HEK293 (cell line): ENCODE measurements around the gene CAPN8.
A peak's percentile ranks its signal among the peaks of the same experiment; 100 is the strongest.

Experiments used
- CTCF ChIA-PET: fragments of 350-600 bp; formaldehyde crosslinking; extraction: SDS; loops from one replicate; lab custom pipeline; 2021; ENCODE audit warnings: antibody characterized with exemption; lab: Yijun Ruan, JAX
- POLR2A ChIA-PET: fragments of 300-600 bp; formaldehyde crosslinking; extraction: SDS; loops from one replicate; lab custom pipeline; 2020; ENCODE audit warnings: antibody characterized with exemption, inconsistent platforms; lab: Yijun Ruan, JAX
- H3K27ac ChIP-seq: fragments of 200-500 bp; sonication (Bioruptor generic); 2 replicates; pipeline ENCODE4 v1.5.1; 2014; ENCODE audit warnings: low read depth, low read length, control low read depth, inconsistent platforms; ENCODE audit errors: extremely low read depth
- H3K36me3 ChIP-seq, 2 experiments: fragments of 200-500 bp in 1 of 2; sonication (Bioruptor generic) in 1 of 2; 1 replicate in 1 of 2; 2 replicates in 1 of 2; pipeline ENCODE4 v1.5.1; 2014 to 2017; ENCODE audit warnings: inconsistent platforms in 2 of 2, low read length in 2 of 2; ENCODE audit not compliant: control insufficient read depth in 2 of 2, insufficient read depth in 1 of 2
- H3K4me1 ChIP-seq: fragments of 200-500 bp; sonication (Bioruptor generic); 2 replicates; pipeline ENCODE4 v1.5.1; 2014; ENCODE audit warnings: mild to moderate bottlenecking, low read length, inconsistent platforms; ENCODE audit not compliant: control insufficient read depth, insufficient read depth
- H3K4me3 ChIP-seq: 2 replicates; pipeline ENCODE4 v1.5.1; 2011; ENCODE audit warnings: low read depth, mild to moderate bottlenecking, control low read depth, low read length, moderate library complexity
- H3K9me3 ChIP-seq: fragments of 200-500 bp; sonication (Bioruptor generic); 2 replicates; pipeline ENCODE4 v1.5.1; 2014; ENCODE audit warnings: low read depth, low read length, inconsistent platforms; ENCODE audit not compliant: control insufficient read depth, insufficient read depth
- GLIS1 ChIP-seq: fragments of 450-650 bp; formaldehyde crosslinking; IDR thresholded peaks from 2 replicates; pipeline ENCODE4 v1.5.1; 2016; ENCODE audit warnings: missing biosample characterization, missing genetic modification characterization
- HIC1 ChIP-seq: fragments of 450-650 bp; formaldehyde crosslinking; IDR thresholded peaks from 2 replicates; pipeline ENCODE4 v1.5.1; 2016; ENCODE audit warnings: missing biosample characterization, missing genetic modification characterization
- KLF17 ChIP-seq: fragments of 450-650 bp; formaldehyde crosslinking; IDR thresholded peaks from 2 replicates; pipeline ENCODE4 v1.5.1; 2016; ENCODE audit warnings: missing biosample characterization, missing genetic modification characterization
- MEIS1 ChIP-seq: sonication (generic); formaldehyde crosslinking; IDR thresholded peaks from 2 replicates; pipeline ENCODE4 v1.8.1; 2022; ENCODE audit warnings: missing genetic modification reagents, mild to moderate bottlenecking, borderline replicate concordance
- PRDM10 ChIP-seq: fragments of 450-650 bp; formaldehyde crosslinking; IDR thresholded peaks from 2 replicates; pipeline ENCODE4 v1.5.1; 2016; ENCODE audit warnings: missing biosample characterization, missing genetic modification characterization
- REPIN1 ChIP-seq: fragments of 450-650 bp; formaldehyde crosslinking; IDR thresholded peaks from 2 replicates; pipeline ENCODE4 v1.5.1; 2017; ENCODE audit warnings: missing biosample characterization, missing genetic modification characterization, low read depth
- ZBTB8A ChIP-seq: fragments of 450-650 bp; formaldehyde crosslinking; IDR thresholded peaks from 2 replicates; pipeline ENCODE4 v1.5.1; 2016; ENCODE audit warnings: missing biosample characterization, missing genetic modification characterization
- ZFHX2 ChIP-seq: fragments of 450-650 bp; formaldehyde crosslinking; conservative IDR thresholded peaks from 2 replicates; pipeline ENCODE4 v1.5.1; 2016; ENCODE audit warnings: missing biosample characterization, missing genetic modification characterization
- ZNF362 ChIP-seq: fragments of 450-650 bp; formaldehyde crosslinking; IDR thresholded peaks from 2 replicates; pipeline ENCODE4 v1.5.1; 2016; ENCODE audit warnings: missing biosample characterization, missing genetic modification characterization
- ZNF398 ChIP-seq: fragments of 450-650 bp; formaldehyde crosslinking; IDR thresholded peaks from 2 replicates; pipeline ENCODE4 v1.5.1; 2017; ENCODE audit warnings: missing biosample characterization, missing genetic modification characterization
- ZNF785 ChIP-seq: fragments of 450-650 bp; formaldehyde crosslinking; IDR thresholded peaks from 2 replicates; pipeline ENCODE4 v1.5.1; 2016; ENCODE audit warnings: missing biosample characterization, missing genetic modification characterization
- ZSCAN30 ChIP-seq: fragments of 450-650 bp; IDR thresholded peaks from 2 replicates; pipeline ENCODE4 v1.5.1; 2018; ENCODE audit warnings: missing biosample characterization, mild to moderate bottlenecking, missing genetic modification characterization, moderate library complexity

CAPN8 gene

GRCh38 chr1:223680188-223680587, 14.7 kb upstream of the CAPN8 start:
- no peaks in the 10 kb centered on the region for H3K4me1 ChIP-seq
- no peak overlapping the region for H3K27ac ChIP-seq
- no peak overlapping the region for H3K4me3 ChIP-seq
- ChIA-PET CTCF (interaction anchor here (0.6 to 12.9 kb wide), 16 partner anchors 9 to 683 kb away, joined by 3 to 233 read pairs (median 4); no protein-coding TSS in a partner anchor), POLR2A (no interaction called here)
- H3K9me3 ChIP-seq = no peaks in the 10 kb centered on the region
- no peaks in the 10 kb centered on the region for H3K36me3 ChIP-seq
- TF ChIP-seq GLIS1 = peak; percentile 22; the same call in 1 of the 2 replicates
- TF ChIP-seq ZNF398 (tag by site-specific recombination) = no peak
- TF ChIP-seq KLF17 = no peak
- peak; percentile 68; the same call in 1 of the 2 replicates for TF ChIP-seq ZNF362 (tag by site-specific recombination)
- TF ChIP-seq PRDM10 = peak; percentile 68

GRCh38 chr1:223678841-223679240, 13.3 kb upstream of the CAPN8 start:
- ChIA-PET CTCF (interaction anchor here (0.8 to 12.9 kb wide), 7 partner anchors 9 to 545 kb away, joined by 3 to 233 read pairs (median 6); no protein-coding TSS in a partner anchor), POLR2A (no interaction called here)
- Histone ChIP-seq H3K4me1 (no peaks in the 10 kb centered on the region), H3K4me3 (no peak overlapping the region), H3K36me3 (no peaks in the 10 kb centered on the region), H3K9me3 (no peaks in the 10 kb centered on the region), H3K27ac (no peak overlapping the region)
- TF ChIP-seq ZSCAN30 (no peak), REPIN1 (no peak), HIC1 (tag by site-specific recombination) (no peak), MEIS1 (CRISPR knock-in tag) (no peak), ZFHX2 (tag by site-specific recombination) (no peak), ZBTB8A (tag by site-specific recombination) (no peak), ZNF785 (tag by site-specific recombination) (no peak)
